Measurements from ENCODE around the gene NF2. TPM values are rescaled to one million over a fixed set of nuclear protein-coding genes. Genes with fewer than 3 reads are reported as not detected.

NF2 gene
- total and polyA plus RNA-seq, 10 of the 15 experiments (the other 5 are each of a cell fraction or from before 2014, with no cell fraction given) = 2.2 to 49.8 (median 22.5) TPM

DNA sequence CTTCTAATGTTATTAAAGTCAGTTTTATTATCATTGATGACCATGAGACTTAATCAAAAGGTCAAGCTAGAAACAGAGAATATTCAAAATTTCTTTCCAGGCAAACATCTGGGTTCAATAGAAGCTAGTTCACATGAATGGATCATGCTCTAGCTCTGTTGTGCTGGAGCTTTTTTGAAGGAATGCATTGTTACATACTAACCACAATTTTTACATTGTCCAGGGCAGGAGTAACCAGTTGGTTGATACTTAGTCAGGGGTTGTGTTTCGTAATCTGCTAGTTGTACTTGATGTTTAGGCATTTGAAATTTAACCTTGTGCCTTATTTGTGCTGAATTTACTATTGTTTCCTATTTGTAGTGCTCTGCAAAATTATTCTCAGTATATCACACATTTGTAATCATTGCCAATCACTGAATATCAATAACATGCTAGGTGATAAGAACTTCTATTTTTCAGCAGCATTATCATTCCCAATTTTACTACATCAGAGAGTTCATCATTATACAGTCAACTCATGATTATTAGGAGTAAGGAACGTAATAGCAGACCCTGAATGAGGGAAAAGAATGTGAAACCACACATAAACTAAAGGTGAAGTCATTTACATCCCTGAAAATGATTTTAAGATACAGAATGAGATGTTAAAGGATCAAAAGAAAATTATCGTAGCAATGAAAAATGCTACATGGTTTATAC is 23.2 kb downstream of the NF2 start:
- DNase-seq (ENCODE audit: low read depth, low spot score) = no peak
- H3K9ac ChIP-seq (ENCODE audit: control insufficient read depth, insufficient read depth, low read length) = no peak overlapping the region
- H3K4me3 ChIP-seq = no peak overlapping the region
- H3K4me1 ChIP-seq (ENCODE audit: control insufficient read depth, insufficient read depth, low read length) = peaks cover 4% of the 10 kb centered on the region; the same call in 1 of the 2 replicates
- ChIA-PET POLR2A (no interaction called here), SMC1A (ENCODE audit: uncharacterized antibody, unreplicated experiment) (interaction anchor here (0.6 to 3.3 kb wide), 10 partner anchors 10 to 462 kb away, joined by 3 to 23 read pairs (median 6); no protein-coding TSS in a partner anchor), CTCF (interaction anchor here (0.7 to 4.5 kb wide), 25 partner anchors 9 to 462 kb away, joined by 3 to 46 read pairs (median 6); partner anchors contain the start of gene NF2), RAD21 (ENCODE audit: unreplicated experiment) (interaction anchor here (1.1 to 1.8 kb wide), 5 partner anchors 10 to 462 kb away, joined by 3 to 6 read pairs (median 4); no protein-coding TSS in a partner anchor)
- H3K27ac ChIP-seq (ENCODE audit: control insufficient read depth, insufficient read depth) = no peak overlapping the region
- H4K20me1 ChIP-seq (ENCODE audit: control insufficient read depth, insufficient read depth) = no peaks in the 10 kb centered on the region
- no TSS peak for BruUV-seq (replicated peaks)
- no peak overlapping the region for H2AFZ ChIP-seq (ENCODE audit: control insufficient read depth, low read depth, low read length)
- ATAC-seq = no peak
- in situ Hi-C loops (cut with MboI) = loop anchor here (5.0 kb wide), 1 partner anchor 461 kb away; no protein-coding TSS in a partner anchor
- FAIRE-seq = no peak
- H3K9me3 ChIP-seq (replicated peaks; ENCODE audit: control insufficient read depth, insufficient read depth, low read length) = no peaks in the 10 kb centered on the region
- H3K27me3 ChIP-seq (replicated peaks in 1 of 2; ENCODE audit: control insufficient read depth in 2 of 2, insufficient read depth in 2 of 2, low read length in 1 of 2) = no peaks in the 10 kb centered on the region
- WGBS (ENCODE audit: insufficient coverage, insufficient replicate concordance, low lambda C conversion rate, missing lambda C conversion rate) = 97% methylated on average over 3 of the region's 3 CpGs
- no peaks in the 10 kb centered on the region; a peak in 1 of 4 replicates for H3K36me3 ChIP-seq (ENCODE audit: control insufficient read depth in 2 of 2, insufficient read depth in 2 of 2, low read length in 1 of 2)
- H3K4me2 ChIP-seq (ENCODE audit: control insufficient read depth, insufficient read depth) = no peak overlapping the region
- peaks cover 6% of the 10 kb centered on the region for H3K79me2 ChIP-seq (ENCODE audit: control insufficient read depth, insufficient read depth, low read length)
- intact Hi-C loops (cut with micrococcal nuclease; ENCODE audit: unreplicated experiment) = no loop called here
- TF ChIP-seq, protein P1, sequence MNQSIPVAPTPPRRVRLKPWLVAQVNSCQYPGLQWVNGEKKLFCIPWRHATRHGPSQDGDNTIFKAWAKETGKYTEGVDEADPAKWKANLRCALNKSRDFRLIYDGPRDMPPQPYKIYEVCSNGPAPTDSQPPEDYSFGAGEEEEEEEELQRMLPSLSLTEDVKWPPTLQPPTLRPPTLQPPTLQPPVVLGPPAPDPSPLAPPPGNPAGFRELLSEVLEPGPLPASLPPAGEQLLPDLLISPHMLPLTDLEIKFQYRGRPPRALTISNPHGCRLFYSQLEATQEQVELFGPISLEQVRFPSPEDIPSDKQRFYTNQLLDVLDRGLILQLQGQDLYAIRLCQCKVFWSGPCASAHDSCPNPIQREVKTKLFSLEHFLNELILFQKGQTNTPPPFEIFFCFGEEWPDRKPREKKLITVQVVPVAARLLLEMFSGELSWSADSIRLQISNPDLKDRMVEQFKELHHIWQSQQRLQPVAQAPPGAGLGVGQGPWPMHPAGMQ (IDR thresholded peaks at IDR 0.05; ENCODE audit: borderline replicate concordance) = no peak
- TF ChIP-seq CHD1 (IDR thresholded peaks at IDR 0.05; ENCODE audit: low read depth, low read length) (no peak), CBFB (IDR thresholded peaks at IDR 0.05; ENCODE audit: low read depth) (no peak), KDM1A (IDR thresholded peaks at IDR 0.05; ENCODE audit: borderline replicate concordance) (no peak), ZNF24 (IDR thresholded peaks at IDR 0.05) (no peak), SRF (IDR thresholded peaks at IDR 0.05; ENCODE audit: low read depth in 2 of 2, low read length in 2 of 2) (no peak), LARP7 (IDR thresholded peaks at IDR 0.05) (no peak), POLR2AphosphoS2 (IDR thresholded peaks at IDR 0.05; ENCODE audit: low read depth, low read length) (no peak), BACH1 (IDR thresholded peaks at IDR 0.05; ENCODE audit: borderline replicate concordance) (no peak), ZZZ3 (IDR thresholded peaks at IDR 0.05; ENCODE audit: control insufficient read depth, insufficient read length, low read depth) (no peak), NFYB (IDR thresholded peaks at IDR 0.05; ENCODE audit: insufficient read depth, low read depth, low read length) (no peak), TCF12 (IDR thresholded peaks at IDR 0.05; ENCODE audit: low read depth, low read length) (no peak), GATAD2B (conservative IDR thresholded peaks at IDR 0.05; ENCODE audit: low read depth) (no peak)
- TF ChIP-seq, protein P2, sequence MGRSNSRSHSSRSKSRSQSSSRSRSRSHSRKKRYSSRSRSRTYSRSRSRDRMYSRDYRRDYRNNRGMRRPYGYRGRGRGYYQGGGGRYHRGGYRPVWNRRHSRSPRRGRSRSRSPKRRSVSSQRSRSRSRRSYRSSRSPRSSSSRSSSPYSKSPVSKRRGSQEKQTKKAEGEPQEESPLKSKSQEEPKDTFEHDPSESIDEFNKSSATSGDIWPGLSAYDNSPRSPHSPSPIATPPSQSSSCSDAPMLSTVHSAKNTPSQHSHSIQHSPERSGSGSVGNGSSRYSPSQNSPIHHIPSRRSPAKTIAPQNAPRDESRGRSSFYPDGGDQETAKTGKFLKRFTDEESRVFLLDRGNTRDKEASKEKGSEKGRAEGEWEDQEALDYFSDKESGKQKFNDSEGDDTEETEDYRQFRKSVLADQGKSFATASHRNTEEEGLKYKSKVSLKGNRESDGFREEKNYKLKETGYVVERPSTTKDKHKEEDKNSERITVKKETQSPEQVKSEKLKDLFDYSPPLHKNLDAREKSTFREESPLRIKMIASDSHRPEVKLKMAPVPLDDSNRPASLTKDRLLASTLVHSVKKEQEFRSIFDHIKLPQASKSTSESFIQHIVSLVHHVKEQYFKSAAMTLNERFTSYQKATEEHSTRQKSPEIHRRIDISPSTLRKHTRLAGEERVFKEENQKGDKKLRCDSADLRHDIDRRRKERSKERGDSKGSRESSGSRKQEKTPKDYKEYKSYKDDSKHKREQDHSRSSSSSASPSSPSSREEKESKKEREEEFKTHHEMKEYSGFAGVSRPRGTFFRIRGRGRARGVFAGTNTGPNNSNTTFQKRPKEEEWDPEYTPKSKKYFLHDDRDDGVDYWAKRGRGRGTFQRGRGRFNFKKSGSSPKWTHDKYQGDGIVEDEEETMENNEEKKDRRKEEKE (IDR thresholded peaks at IDR 0.05) = no peak
- TF ChIP-seq, protein P3, sequence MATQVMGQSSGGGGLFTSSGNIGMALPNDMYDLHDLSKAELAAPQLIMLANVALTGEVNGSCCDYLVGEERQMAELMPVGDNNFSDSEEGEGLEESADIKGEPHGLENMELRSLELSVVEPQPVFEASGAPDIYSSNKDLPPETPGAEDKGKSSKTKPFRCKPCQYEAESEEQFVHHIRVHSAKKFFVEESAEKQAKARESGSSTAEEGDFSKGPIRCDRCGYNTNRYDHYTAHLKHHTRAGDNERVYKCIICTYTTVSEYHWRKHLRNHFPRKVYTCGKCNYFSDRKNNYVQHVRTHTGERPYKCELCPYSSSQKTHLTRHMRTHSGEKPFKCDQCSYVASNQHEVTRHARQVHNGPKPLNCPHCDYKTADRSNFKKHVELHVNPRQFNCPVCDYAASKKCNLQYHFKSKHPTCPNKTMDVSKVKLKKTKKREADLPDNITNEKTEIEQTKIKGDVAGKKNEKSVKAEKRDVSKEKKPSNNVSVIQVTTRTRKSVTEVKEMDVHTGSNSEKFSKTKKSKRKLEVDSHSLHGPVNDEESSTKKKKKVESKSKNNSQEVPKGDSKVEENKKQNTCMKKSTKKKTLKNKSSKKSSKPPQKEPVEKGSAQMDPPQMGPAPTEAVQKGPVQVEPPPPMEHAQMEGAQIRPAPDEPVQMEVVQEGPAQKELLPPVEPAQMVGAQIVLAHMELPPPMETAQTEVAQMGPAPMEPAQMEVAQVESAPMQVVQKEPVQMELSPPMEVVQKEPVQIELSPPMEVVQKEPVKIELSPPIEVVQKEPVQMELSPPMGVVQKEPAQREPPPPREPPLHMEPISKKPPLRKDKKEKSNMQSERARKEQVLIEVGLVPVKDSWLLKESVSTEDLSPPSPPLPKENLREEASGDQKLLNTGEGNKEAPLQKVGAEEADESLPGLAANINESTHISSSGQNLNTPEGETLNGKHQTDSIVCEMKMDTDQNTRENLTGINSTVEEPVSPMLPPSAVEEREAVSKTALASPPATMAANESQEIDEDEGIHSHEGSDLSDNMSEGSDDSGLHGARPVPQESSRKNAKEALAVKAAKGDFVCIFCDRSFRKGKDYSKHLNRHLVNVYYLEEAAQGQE (IDR thresholded peaks at IDR 0.05; ENCODE audit: low read depth, low read length) = no peak

Data from GM12878 (cell line).